ENCODE data around the gene MCC. TPM values are rescaled to one million over a fixed set of nuclear protein-coding genes. Genes with fewer than 3 reads are reported as not detected.

Gene MCC
- total RNA-seq, 1 donor from 2014 or later, result 33.9 TPM

DNA sequence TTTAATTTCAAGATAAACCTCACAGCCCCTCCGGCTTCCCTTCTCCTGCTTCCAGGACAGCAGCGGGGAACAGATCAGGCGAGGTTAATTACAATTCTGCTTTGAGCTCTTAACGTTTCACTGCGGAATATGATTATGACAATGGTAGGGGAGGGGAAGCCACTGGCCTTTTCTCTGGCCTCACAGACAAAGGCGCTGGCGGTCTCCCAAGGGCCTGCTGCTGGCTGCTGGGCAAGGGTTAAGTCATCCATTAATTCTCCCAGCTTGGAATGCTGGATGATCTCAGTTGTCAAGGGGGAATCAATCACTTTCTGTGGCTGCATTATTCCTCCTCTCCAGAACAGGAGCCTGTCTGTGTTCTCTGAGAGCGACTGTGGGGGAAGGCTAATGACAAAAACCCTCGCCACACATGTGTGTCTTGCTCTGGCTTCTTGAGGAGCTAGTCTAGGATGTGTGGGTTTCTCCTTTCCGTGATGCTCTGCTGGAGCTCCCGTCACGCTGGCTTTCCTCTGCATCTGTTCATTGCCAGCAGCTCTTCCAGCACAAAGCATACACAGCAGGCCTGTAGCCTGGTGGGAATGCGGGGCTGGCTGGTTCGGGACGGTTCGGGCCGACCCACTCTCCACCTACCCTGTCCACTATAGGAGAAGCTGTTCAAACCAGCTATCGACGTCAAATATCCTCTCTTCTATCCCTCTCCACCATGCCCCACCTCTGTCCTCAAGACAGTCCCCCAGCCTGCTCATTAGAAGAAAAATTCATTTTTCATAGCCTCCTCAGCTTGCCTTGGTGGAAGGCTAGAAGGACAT is 428.8 kb downstream of the MCC start:
- Mint-ChIP-seq H3K27ac (peak overlapping the region; percentile 90), H3K27me3 (ENCODE audit: low read depth) (no peaks in the 10 kb centered on the region), H3K36me3 (peaks cover 17% of the 10 kb centered on the region), H3K4me1 (peaks cover 46% of the 10 kb centered on the region), H3K4me3 (peak overlapping the region; percentile 6), H3K9me3 (no peaks in the 10 kb centered on the region)
- DNase-seq (ENCODE audit: low spot score in 2 of 2, unreplicated experiment in 2 of 2), result no peak
- no peak for TF ChIP-seq CTCF (IDR thresholded peaks at IDR 0.05; ENCODE audit: unreplicated experiment)

DNA sequence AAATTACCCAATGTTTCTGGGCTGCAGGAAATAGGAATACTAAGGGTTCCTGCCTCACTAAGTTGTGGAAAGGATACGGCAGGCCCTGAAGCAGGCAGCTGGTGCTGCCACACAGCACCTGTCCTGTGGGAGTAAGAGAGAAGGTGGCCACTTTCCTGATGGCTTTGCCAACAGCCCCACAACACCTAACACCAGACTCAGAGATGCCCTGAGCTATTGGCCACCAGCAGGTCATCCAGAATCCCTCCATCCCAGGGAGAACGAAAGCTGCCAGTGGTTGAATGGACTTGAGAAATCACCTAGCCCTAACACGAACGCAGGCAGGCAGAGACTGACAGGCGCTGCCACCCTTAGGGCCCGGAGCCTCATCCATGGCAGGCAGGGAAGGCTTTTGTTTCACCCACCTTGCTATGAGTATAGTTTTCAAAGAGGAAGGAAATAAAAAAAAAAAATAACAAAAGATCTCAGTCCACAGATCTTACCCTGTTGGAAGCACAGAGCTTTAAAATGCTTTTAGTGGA is 429.5 kb downstream of the MCC start:
- Mint-ChIP-seq H3K9me3 (no peaks in the 10 kb centered on the region), H3K4me3 (no peak overlapping the region), H3K36me3 (peaks cover 13% of the 10 kb centered on the region), H3K4me1 (peaks cover 46% of the 10 kb centered on the region), H3K27ac (peak overlapping the region; percentile 90), H3K27me3 (ENCODE audit: low read depth) (no peaks in the 10 kb centered on the region)
- no peak for TF ChIP-seq CTCF (IDR thresholded peaks at IDR 0.05; ENCODE audit: unreplicated experiment)
- DNase-seq (ENCODE audit: low spot score in 2 of 2, unreplicated experiment in 2 of 2), result no peak

DNA sequence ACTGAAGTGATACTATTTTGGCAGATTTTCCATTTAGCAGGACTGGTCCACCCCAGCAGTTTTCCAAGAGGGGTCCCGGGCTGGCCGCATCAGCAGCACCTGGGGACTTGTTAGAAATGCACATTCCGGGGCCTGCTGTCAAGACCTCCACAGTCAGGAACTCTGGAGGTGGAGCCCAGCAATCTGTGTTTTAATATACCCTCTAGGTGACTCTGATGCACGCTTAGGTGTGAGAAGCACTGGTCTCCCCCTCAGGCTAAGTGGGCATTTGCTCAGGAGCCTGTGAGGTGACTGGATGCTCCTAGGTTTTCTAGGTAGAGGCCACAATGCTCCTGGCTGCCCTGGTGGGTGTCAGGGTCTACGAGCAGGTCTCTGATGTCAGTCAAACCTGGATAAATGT is 430.0 kb downstream of the MCC start:
- Mint-ChIP-seq H3K4me1 (peaks cover 46% of the 10 kb centered on the region), H3K9me3 (no peaks in the 10 kb centered on the region), H3K27me3 (ENCODE audit: low read depth) (no peaks in the 10 kb centered on the region), H3K27ac (no peak overlapping the region), H3K4me3 (no peak overlapping the region), H3K36me3 (peaks cover 11% of the 10 kb centered on the region)
- no peak for DNase-seq (ENCODE audit: low spot score in 2 of 2, unreplicated experiment in 2 of 2)
- no peak for TF ChIP-seq CTCF (IDR thresholded peaks at IDR 0.05; ENCODE audit: unreplicated experiment)

DNA sequence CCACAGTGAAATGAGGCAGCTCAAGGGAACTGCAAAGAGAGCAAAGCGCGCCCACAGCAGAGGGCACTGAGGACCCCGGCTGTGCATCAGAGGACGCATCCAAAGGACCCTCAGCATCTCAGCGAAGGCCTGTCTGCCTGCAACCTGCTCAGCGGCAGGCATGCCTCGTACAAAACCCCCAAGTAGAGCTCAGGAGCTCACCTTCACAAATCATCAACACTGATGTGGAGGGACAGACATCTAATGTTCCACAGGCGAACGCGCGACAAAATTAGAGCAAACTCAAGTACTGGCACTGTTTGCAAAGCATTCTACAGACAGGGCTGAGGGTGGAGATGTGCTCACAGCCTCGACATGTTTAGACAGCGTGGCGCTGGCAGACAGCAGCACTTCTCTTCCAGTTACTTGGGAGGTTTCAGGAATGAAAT is 430.7 kb downstream of the MCC start:
- H3K27ac Mint-ChIP-seq, result peak overlapping the region; percentile 11
- TF ChIP-seq CTCF (IDR thresholded peaks at IDR 0.05; ENCODE audit: unreplicated experiment), result no peak
- no peaks in the 10 kb centered on the region for H3K27me3 Mint-ChIP-seq (ENCODE audit: low read depth)
- peaks cover 45% of the 10 kb centered on the region for H3K4me1 Mint-ChIP-seq
- DNase-seq (ENCODE audit: low spot score in 2 of 2, unreplicated experiment in 2 of 2), result no peak
- no peak overlapping the region for H3K4me3 Mint-ChIP-seq
- H3K36me3 Mint-ChIP-seq, result peaks cover 7% of the 10 kb centered on the region
- H3K9me3 Mint-ChIP-seq, result no peaks in the 10 kb centered on the region

- Mint-ChIP-seq H3K27me3 (ENCODE audit: low read depth) (peaks cover 2% of the 10 kb centered on the region), H3K4me1 (peaks cover 39% of the 10 kb centered on the region), H3K4me3 (no peak overlapping the region), H3K36me3 (peaks cover 8% of the 10 kb centered on the region), H3K27ac (peak overlapping the region; percentile 79), H3K9me3 (no peaks in the 10 kb centered on the region)
- no peak for DNase-seq (ENCODE audit: low spot score in 2 of 2, unreplicated experiment in 2 of 2)
- no peak for TF ChIP-seq CTCF (IDR thresholded peaks at IDR 0.05; ENCODE audit: unreplicated experiment)
Observed at GRCh38 chr5:113056988-113057387, 431.3 kb downstream of the MCC start.

Measured in mesothelial cell of epicardium (in vitro differentiated cells).